Neural crest cell (in vitro differentiated cells): ENCODE measurements around the gene VPS26A. TPM values are rescaled to one million over a fixed set of nuclear protein-coding genes. Genes with fewer than 3 reads are reported as not detected.
"Not testable (repeated sequence)": the region's sequence is repeated elsewhere in the genome, so short reads cannot be mapped to it uniquely, and the experiment has no call there.

Experiments
- DNase-seq: peaks from one replicate; pipeline ENCODE4 v3.0.0; 2021; ENCODE audit warnings: low read depth, mixed read lengths, low spot score
- H3K27ac Mint-ChIP-seq: one replicate; pipeline ENCODE4 v1.8.0; 2021; ENCODE audit warnings: mild to moderate bottlenecking, mixed read lengths; ENCODE audit not compliant: unreplicated experiment
- H3K27me3 Mint-ChIP-seq: 2 replicates; pipeline ENCODE4 v1.8.0; 2021; ENCODE audit warnings: low read depth, mild to moderate bottlenecking, mixed read lengths
- H3K36me3 Mint-ChIP-seq: 2 replicates; pipeline ENCODE4 v1.8.0; 2021; ENCODE audit warnings: low read depth, mild to moderate bottlenecking, mixed read lengths
- H3K4me1 Mint-ChIP-seq: 2 replicates; pipeline ENCODE4 v1.8.0; 2021; ENCODE audit warnings: mixed read lengths
- H3K4me3 Mint-ChIP-seq: one replicate; pipeline ENCODE4 v1.8.0; 2021; ENCODE audit warnings: mild to moderate bottlenecking, mixed read lengths
- H3K9me3 Mint-ChIP-seq: 2 replicates; pipeline ENCODE4 v1.8.0; 2021; ENCODE audit warnings: mixed read lengths
- total RNA-seq: library from RNA; stranded (reverse); gene quantifications from 2 replicates; pipeline ENCODE4 v1.2.1, GENCODE V29; 2021
- TF ChIP-seq, protein P1 (sequence below): fragments of 200-600 bp; sonication (generic); conservative IDR thresholded peaks from 2 replicates; pipeline ENCODE4 v1.5.0; 2021; ENCODE audit warnings: antibody characterized with exemption, mild to moderate bottlenecking

Gene VPS26A
- total RNA-seq, 1 donor from 2014 or later, result 63.2 TPM

DNA sequence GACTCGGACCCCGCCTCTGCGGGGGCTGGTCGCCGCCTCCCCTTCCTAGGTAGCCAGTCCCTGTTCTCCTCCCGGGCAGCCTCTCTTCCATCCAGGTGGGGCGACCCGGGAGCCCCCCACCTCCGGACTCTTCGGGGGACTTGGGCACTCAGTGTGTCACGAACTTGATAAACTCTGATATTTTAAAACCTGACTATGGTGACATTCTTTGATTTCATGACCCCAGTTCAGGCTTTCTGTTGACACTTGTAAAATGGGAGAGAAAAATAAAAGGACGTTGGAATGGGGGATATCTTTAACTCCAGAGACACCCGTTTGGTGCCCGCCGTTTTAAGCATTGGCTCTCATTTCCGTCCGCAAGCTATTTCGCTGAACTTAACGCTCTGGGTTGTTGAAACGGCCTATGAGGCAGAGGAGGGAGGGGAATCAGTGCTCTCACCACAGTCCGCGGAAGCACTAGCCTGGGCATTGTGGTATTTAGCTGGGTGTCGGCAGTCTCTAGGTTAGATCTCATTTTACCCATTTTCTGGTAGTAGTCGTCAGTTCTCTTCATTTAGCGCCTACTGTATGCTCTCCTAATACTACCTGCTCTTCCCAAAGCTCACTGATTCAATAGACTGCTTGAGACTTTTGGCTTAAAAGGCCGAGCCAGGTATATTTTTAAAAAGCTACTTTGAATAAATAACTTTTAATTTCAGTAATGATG, 738 bp downstream of the VPS26A start:
- no peaks in the 10 kb centered on the region for H3K9me3 Mint-ChIP-seq
- H3K27me3 Mint-ChIP-seq, result no peaks in the 10 kb centered on the region
- H3K27ac Mint-ChIP-seq, result peak overlapping the region; percentile 98
- DNase-seq, result peak; percentile 12
- H3K4me3 Mint-ChIP-seq, result peak overlapping the region; percentile 99
- H3K4me1 Mint-ChIP-seq, result peaks cover 24% of the 10 kb centered on the region
- TF ChIP-seq, protein P1, sequence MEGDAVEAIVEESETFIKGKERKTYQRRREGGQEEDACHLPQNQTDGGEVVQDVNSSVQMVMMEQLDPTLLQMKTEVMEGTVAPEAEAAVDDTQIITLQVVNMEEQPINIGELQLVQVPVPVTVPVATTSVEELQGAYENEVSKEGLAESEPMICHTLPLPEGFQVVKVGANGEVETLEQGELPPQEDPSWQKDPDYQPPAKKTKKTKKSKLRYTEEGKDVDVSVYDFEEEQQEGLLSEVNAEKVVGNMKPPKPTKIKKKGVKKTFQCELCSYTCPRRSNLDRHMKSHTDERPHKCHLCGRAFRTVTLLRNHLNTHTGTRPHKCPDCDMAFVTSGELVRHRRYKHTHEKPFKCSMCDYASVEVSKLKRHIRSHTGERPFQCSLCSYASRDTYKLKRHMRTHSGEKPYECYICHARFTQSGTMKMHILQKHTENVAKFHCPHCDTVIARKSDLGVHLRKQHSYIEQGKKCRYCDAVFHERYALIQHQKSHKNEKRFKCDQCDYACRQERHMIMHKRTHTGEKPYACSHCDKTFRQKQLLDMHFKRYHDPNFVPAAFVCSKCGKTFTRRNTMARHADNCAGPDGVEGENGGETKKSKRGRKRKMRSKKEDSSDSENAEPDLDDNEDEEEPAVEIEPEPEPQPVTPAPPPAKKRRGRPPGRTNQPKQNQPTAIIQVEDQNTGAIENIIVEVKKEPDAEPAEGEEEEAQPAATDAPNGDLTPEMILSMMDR, result no peak
- no peaks in the 10 kb centered on the region for H3K36me3 Mint-ChIP-seq

DNA sequence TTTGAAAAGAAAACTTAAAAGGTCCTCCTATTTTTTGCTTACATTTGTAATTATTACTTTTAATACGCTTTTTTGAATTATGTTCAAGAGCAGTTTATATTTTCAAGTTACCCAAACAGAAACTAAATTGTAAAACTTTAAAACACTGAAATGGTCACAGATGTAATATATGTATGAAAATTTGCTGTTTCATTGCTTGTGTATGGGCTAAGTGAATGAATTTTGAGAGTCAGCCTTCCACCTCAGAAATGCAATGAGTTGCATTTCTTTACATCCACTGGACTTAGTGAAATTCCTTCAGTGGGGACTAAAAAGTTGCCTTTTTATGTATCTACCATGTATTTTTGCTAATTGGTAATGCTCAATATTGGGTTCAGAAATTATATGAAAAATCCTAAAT, 1.6 kb downstream of the VPS26A start:
- no peak for DNase-seq
- peaks cover 24% of the 10 kb centered on the region for H3K4me1 Mint-ChIP-seq
- H3K4me3 Mint-ChIP-seq, result peak overlapping the region; percentile 99
- H3K27ac Mint-ChIP-seq, result no peak overlapping the region
- TF ChIP-seq, protein P1, result no peak
- no peaks in the 10 kb centered on the region for H3K9me3 Mint-ChIP-seq
- no peaks in the 10 kb centered on the region for H3K36me3 Mint-ChIP-seq
- H3K27me3 Mint-ChIP-seq, result no peaks in the 10 kb centered on the region

DNA sequence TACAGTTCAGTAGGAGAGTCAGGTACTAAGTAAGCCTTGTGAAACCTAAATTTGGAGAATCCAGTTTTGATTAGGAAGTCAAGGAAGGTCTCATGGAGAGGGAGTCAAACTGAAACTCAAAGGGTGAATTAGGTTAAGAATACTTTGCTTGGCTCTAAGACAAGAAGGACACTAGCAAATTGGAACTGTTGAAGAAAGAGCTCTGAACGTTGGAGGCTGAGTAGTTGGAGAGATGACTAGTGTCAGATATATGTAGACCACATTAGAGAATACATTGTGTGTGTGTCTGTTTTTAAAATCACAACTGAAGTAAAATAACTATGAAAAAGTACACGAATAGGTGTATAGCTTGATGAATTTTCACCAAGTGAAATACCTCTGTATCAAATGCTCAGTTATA, 6.3 kb downstream of the VPS26A start:
- H3K4me1 Mint-ChIP-seq, result peaks cover 10% of the 10 kb centered on the region
- H3K4me3 Mint-ChIP-seq, result no peak overlapping the region
- H3K9me3 Mint-ChIP-seq, result no peaks in the 10 kb centered on the region
- DNase-seq, result no peak
- no peaks in the 10 kb centered on the region for H3K36me3 Mint-ChIP-seq
- no peaks in the 10 kb centered on the region for H3K27me3 Mint-ChIP-seq
- TF ChIP-seq, protein P1, result no peak
- H3K27ac Mint-ChIP-seq, result no peak overlapping the region

DNA sequence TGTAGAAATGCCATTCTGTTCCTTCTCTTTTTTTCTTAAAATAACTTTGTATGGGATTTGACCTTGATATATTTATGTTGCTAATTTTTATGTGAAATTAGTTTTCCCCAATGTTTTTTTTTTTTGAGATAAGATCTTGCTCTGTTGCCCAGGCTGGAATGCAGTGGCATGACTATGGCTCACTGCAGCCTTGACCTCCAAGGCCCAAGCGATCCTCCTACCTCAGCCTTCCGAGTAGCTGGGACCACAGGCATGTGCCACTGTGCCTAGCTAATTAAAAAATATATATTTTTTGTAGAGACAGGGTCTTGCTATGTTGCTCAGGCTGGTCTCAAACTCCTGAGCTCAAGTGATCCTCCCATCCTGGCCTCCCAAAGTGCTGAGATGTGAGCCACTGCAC, 16.0 kb downstream of the VPS26A start:
- Mint-ChIP-seq H3K36me3 (peaks cover 2% of the 10 kb centered on the region), H3K4me3 (no peak overlapping the region), H3K4me1 (no peaks in the 10 kb centered on the region), H3K27ac (no peak overlapping the region), H3K27me3 (no peaks in the 10 kb centered on the region), H3K9me3 (no peaks in the 10 kb centered on the region)
- no peak for DNase-seq
- TF ChIP-seq, protein P1, result no peak

DNA sequence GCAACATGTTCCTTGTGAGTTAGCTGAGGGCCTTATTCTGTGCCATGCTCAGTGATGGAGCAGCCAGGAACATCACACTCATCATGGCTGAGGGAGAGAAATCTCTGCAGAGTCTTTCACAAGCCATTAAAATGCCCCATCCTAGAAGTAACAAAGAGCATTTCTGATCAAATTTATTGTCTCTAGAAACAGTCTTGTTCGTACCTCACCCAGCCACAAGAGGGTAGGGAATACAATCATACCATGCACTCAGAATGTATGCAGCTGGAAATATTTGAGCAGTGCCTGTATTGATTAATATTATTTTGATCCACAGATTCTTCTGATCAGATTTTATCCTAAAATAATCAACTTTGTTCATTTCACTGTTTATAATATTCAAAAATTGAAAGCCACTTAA, 17.3 kb downstream of the VPS26A start:
- H3K9me3 Mint-ChIP-seq, result no peaks in the 10 kb centered on the region
- TF ChIP-seq, protein P1, result no peak
- H3K36me3 Mint-ChIP-seq, result peaks cover 2% of the 10 kb centered on the region
- H3K4me1 Mint-ChIP-seq, result no peaks in the 10 kb centered on the region
- H3K4me3 Mint-ChIP-seq, result no peak overlapping the region
- no peaks in the 10 kb centered on the region for H3K27me3 Mint-ChIP-seq
- H3K27ac Mint-ChIP-seq, result no peak overlapping the region
- DNase-seq, result no peak

DNA sequence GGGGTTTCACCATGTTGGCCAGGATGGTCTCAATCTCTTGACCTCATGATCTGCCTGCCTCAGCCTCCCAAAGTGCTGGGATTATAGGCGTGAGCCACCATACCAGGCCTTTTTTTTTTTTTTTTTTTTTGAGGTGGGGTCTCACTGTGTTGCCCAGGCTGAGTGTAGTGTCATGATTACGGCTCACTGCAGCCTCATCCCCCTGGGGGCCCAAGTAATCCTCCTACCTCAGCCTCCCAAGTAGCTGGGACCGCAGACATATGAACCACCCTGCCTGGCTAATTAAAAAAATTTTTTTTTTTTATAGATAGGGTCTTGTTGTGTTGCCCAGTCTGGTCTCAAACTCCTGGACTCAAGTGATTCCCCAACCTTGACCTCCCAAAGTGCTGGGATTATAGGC, 18.1 kb downstream of the VPS26A start:
- not testable (repeated sequence) for H3K27me3 Mint-ChIP-seq, H3K27ac Mint-ChIP-seq, H3K4me3 Mint-ChIP-seq, DNase-seq, H3K4me1 Mint-ChIP-seq, H3K36me3 Mint-ChIP-seq, H3K9me3 Mint-ChIP-seq
